Caki2 (cell line): ENCODE measurements around the gene CDKAL1. TPM values are rescaled to one million over a fixed set of nuclear protein-coding genes. Genes with fewer than 3 reads are reported as not detected.
A peak's percentile ranks its signal among the peaks of the same experiment; 100 is the strongest.
"Not testable (repeated sequence)": the region's sequence is repeated elsewhere in the genome, so short reads cannot be mapped to it uniquely, and the experiment has no call there.

ENCODE experiments used
- DNase-seq: peaks from one replicate; pipeline ENCODE4 v3.0.0-alpha.2; 2015; ENCODE audit warnings: low read depth
- in situ Hi-C: cut with HindIII; loops from 2 replicates; pipeline ENCODE4 v1.10.0; 2016; ENCODE audit warnings: low sequenced_read_pairs, low pct_unique_long_range_greater_than_20kb, mixed read lengths
- total RNA-seq: library from RNA; depleted of rRNA; stranded (reverse); fragments of >200 nt; shearing (Covaris generic); gene quantifications from 2 replicates; pipeline ENCODE4 v1.2.3, GENCODE V29; 2014; ENCODE audit warnings: low replicate concordance

Gene CDKAL1
- total RNA-seq, 1 experiment from 2014 or later = 40.9 TPM

GRCh38 chr6:21214738-21215448 lies 680.6 kb downstream of the CDKAL1 start:
- in situ Hi-C loops = no loop called here
- DNase-seq = no peak

DNA sequence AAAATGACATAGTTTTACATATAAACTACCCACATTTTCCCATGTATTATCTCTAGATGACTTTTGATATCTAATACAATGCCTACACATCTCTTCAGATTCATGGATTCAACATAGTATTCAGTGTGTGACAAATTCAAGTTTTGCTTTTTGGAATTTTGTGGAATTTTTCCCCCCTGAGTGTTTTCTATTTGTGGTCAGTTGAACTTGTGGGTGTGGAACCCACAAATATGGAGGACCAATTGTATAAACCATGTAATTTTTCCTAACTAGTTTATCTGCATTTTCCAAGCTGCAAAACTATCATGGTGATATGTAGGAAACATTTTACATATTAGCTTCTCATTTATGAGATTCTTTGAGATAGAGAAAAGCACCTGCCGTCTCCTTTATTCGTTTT lies 685.0 kb downstream of the CDKAL1 start:
- no peak for DNase-seq
- in situ Hi-C loops = no loop called here

GRCh38 chr6:21219856-21220255 lies 685.6 kb downstream of the CDKAL1 start:
- in situ Hi-C loops = no loop called here
- DNase-seq = no peak

DNA sequence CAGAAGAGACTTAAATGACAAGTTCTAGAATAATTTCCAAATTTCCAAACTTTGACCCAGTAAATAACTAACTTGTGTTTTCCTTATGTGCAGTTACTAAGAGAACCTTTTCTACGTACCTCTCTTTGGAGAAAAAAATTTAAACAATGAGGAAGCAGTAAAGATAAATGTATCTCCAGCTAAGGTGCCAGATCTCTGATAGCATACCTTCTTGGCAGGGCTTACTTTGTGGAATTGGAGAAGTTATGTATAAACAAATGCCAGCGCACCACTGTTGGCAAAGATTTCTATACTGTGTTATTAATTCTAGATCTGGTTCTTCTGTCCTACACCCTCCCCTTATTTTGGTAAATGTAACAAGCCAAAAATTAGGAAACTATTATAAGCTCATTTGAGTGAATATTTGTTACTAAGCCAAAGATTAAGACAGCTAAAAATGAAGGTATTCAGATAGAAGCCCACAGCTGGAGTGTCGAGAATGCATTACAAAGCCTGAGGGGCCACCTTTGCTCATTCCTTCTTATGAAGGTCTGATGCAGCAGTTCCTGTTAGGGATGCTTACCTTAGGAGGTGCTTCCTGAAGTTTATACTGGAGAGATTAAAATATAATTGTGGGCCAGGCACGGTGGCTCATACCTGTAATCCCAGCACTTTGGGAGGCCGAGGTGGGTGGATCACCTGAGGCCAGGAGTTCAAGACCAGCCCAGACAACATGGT lies 686.2 kb downstream of the CDKAL1 start:
- DNase-seq = peak; percentile 62
- in situ Hi-C loops = no loop called here

DNA sequence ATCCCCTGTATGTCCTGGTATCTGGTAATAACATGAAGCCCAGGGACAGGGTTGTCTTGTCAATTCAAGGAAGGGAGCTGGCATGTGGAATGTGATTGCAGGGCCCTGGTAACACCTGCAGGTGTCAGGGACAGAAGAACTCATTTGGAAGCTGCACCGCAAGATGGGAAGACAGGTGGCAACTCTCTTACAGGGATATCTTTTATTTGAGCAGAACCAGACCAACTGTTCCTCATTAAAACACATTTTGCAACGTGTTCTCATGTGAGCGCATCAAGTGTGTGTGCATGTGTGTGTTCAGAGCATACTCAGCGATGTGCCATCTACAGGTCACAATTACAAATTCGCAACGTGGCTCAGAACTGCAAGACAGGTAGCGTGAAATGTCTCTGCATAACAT lies 688.4 kb downstream of the CDKAL1 start:
- DNase-seq = no peak
- in situ Hi-C loops = no loop called here

GRCh38 chr6:21225912-21226311 lies 691.7 kb downstream of the CDKAL1 start:
- in situ Hi-C loops = no loop called here
- no peak for DNase-seq

GRCh38 chr6:21227486-21227885 lies 693.2 kb downstream of the CDKAL1 start:
- in situ Hi-C loops = no loop called here
- no peak for DNase-seq

DNA sequence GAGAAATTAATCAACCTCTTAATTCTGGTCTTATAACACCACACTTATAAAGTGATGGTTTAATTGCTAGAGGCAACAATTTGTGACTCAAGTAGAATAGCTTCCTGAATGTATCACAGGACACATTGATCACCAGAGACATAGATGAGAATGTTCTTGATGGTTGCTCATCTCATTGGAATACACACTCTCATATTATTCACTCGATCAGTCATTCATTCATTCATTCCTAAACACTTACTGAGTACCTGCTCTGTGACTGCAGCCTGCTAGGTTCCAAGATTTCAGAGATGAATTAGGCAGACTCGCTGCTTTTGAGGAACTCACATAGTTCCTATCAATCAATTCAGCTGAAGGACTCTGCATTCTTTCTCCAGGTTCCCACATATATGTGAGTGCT lies 694.2 kb downstream of the CDKAL1 start:
- DNase-seq = no peak
- in situ Hi-C loops = no loop called here

- in situ Hi-C loops = no loop called here
- no peak for DNase-seq
These were observed 694.7 kb downstream of the CDKAL1 start for GRCh38 chr6:21228876-21229460.

GRCh38 chr6:21230536-21230935 lies 696.3 kb downstream of the CDKAL1 start:
- DNase-seq = no peak
- in situ Hi-C loops = no loop called here

DNA sequence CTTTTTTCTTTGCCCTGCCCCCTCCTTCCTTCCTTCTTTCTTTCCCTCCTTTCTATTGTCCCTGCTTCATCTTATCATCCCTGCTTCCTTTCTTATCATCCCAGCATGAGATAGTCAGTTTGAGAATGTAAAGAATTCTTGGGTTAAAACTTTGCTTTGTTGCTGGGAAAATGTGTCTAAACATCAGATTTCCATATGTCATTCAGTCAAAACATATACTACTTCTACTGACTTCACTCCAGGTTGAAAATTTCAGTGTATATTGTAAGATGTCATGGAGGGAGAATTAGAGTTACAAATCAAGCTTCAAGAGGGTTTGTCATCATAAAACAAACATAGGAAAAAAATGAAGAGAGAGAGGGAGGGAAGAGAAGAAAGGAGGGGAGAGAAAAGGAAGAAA lies 700.9 kb downstream of the CDKAL1 start:
- in situ Hi-C loops = no loop called here
- no peak for DNase-seq

GRCh38 chr6:21238208-21238607 lies 704.0 kb downstream of the CDKAL1 start:
- DNase-seq = no peak
- in situ Hi-C loops = no loop called here

- in situ Hi-C loops = no loop called here
- no peak for DNase-seq
These were observed 706.5 kb downstream of the CDKAL1 start for GRCh38 chr6:21240709-21241108.

DNA sequence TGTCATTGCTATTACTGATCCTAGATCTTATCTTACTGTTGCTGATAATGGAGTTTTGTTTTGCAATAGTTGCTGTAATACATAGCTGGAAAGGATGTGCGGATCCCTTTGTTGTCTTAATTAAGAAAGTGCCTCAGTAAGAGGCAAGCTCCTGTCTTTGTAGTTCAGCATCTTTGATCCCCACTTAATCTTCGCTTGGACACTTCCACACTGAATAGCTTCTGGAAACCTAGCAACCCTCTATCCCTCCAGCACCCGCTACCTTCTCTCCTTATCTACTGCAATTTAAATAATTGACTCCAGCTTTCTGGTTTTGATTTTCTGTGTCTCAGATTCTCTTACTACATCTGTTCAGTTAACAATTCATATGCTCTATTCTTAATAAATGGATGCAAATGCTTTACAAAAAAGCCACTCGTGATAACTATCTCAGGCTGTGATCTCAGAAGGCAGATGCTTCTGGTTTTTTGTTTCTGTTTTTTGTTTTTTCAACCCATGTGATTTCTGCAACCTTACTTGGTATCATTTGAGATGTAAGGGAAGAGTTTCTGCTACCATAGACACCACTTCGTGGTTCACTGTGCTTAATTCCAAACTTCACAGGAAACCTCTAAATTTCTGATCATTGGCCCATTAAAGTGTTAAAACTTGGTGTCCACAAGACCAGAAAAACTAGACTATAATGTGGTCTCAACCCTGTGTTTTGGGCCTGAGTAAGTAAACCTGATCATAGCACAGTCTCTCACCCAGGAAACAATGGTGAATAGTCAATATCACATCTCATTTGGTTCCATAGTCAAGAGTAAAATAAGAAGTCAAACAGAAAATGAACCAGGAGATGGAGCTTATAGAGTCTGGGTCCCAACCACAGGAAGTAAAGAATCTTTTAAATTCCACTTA lies 707.2 kb downstream of the CDKAL1 start:
- in situ Hi-C loops = no loop called here

DNA sequence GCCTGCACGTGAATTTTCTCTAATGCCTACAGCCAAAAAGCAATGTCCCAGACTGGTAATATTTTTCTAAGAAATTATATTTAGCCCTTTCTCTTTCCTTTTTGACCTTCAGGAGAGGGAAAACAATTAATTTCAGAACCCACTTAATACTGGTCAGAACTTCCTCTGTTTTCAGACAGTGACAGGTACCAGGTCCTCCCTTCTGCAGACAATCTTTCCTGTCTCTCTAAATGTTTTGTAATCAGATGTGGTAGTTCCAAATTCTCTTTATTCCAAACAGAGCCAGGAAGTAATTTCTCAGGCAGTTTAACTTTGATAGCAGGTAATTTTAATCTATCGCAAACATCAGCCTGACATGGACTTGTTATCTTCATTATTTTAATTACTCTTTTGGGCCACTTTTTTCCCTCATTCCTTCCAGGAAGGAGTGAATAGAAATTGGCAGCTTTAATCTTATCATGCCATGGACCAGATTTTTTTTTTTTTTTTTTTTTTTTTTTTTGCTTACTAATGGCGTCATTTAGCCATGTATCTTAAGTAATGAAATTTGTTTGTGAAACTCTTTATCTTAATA lies 710.7 kb downstream of the CDKAL1 start:
- in situ Hi-C loops = no loop called here
- no peak for DNase-seq

More for the DNA sequence above, 707.2 kb downstream of the CDKAL1 start:
- DNase-seq = no peak

DNA sequence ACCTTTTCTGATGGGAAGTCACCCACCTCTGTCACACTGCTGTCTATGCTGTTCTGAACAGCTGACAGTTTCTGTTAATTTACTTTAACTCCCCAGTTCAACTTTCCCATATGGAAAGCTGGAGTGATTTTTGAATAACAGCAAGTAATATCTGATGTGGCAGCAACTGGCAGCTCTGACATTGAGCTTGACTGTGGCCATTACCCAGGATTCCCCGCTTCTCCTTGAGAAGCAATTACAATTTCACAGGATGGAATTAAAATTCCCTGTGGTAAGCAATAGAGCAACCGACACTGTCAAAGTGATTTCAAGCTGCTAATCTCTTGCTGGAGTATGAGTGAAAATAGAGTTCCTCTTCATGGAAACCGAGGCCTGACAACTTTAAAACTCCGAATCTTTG lies 711.2 kb downstream of the CDKAL1 start:
- DNase-seq = no peak
- in situ Hi-C loops = no loop called here

GRCh38 chr6:21246075-21246474 lies 711.8 kb downstream of the CDKAL1 start:
- in situ Hi-C loops = no loop called here
- DNase-seq = no peak

- in situ Hi-C loops, DNase-seq: not testable (repeated sequence)
These were observed 720.2 kb downstream of the CDKAL1 start for GRCh38 chr6:21254460-21254859.
